ENCODE results near the gene FARP1. TPM values are rescaled to one million over a fixed set of nuclear protein-coding genes. Genes with fewer than 3 reads are reported as not detected.

The FARP1 gene
- total and polyA plus RNA-seq, 2 of the 8 experiments (the other 6 are each of a cell fraction or from before 2014, with no cell fraction given) = 24.7 to 104 TPM

GRCh38 chr13:98462241-98462882 lies 319.5 kb downstream of the FARP1 start:
- no peak overlapping the region for H3K4me3 ChIP-seq (ENCODE audit: extremely low read depth in 1 of 4, insufficient read depth in 2 of 4, low read depth in 3 of 4, low read length in 4 of 4)
- no peak overlapping the region for H2BK120ac ChIP-seq (replicated peaks; ENCODE audit: low read depth, low read length)
- no peak overlapping the region; the same call in 1 of the 2 replicates for H4K8ac ChIP-seq (ENCODE audit: extremely low read depth, insufficient read depth, low read length)
- H3K9me3 ChIP-seq (ENCODE audit: insufficient read depth in 2 of 2, low read depth in 1 of 2, low read length in 1 of 2) = no peaks in the 10 kb centered on the region
- H4K91ac ChIP-seq (replicated peaks; ENCODE audit: insufficient read length, low read length) = no peak overlapping the region
- no peak for DNase-seq (ENCODE audit: low read depth in 1 of 2, low spot score in 2 of 2)
- H3K56ac ChIP-seq (replicated peaks; ENCODE audit: insufficient read length, low read depth, low read length) = no peak overlapping the region
- 93% methylated on average over 18 of the region's 18 CpGs; no CpG with 5 or more reads in 1 of the 2 experiments for WGBS, 2 experiments (ENCODE audit: extremely low coverage in 1 of 2, insufficient coverage in 1 of 2, insufficient read length in 1 of 2, insufficient replicate concordance in 2 of 2, low coverage in 1 of 2, low lambda C conversion rate in 2 of 2, missing lambda C conversion rate in 1 of 2)
- H3K36me3 ChIP-seq (ENCODE audit: control insufficient read depth in 2 of 4, insufficient read depth in 4 of 4, low read length in 3 of 4) = peaks cover 11 to 48% (median 20%) of the 10 kb centered on the region in 4 experiments
- peaks cover 0 to 3% (median 1%) of the 10 kb centered on the region in 4 experiments; a peak in 1 of 7 replicates for H3K4me1 ChIP-seq (replicated peaks in 1 of 4; ENCODE audit: control insufficient read depth in 3 of 4, insufficient read depth in 4 of 4, low read length in 3 of 4)
- no peak overlapping the region for H4K5ac ChIP-seq (ENCODE audit: insufficient read length, low read depth, low read length)
- H2AFZ ChIP-seq (ENCODE audit: low read length) = no peak overlapping the region
- no peak for TF ChIP-seq RAD21 (IDR thresholded peaks at IDR 0.05 in 1 of 2, conservative IDR thresholded peaks at IDR 0.05 in 1 of 2; ENCODE audit: low read depth in 2 of 2, low read length in 2 of 2)
- TF ChIP-seq EGR1 (IDR thresholded peaks at IDR 0.05; ENCODE audit: borderline replicate concordance, low read depth, low read length) = no peak
- FAIRE-seq = no peak
- ChIA-PET CTCF (ENCODE audit: partially characterized antibody) (interaction anchor here (2.7 to 9.6 kb wide), 2 partner anchors 12 to 17 kb away, joined by 14 to 115 read pairs; no protein-coding TSS in a partner anchor), POLR2A (ENCODE audit: partially characterized antibody) (interaction anchor here (1.6 kb wide), 1 partner anchor 12 kb away, joined by 4 read pairs; no protein-coding TSS in a partner anchor)
- no peaks in the 10 kb centered on the region for H3K23me2 ChIP-seq (ENCODE audit: low read depth, low read length)
- no peak overlapping the region for H3K9ac ChIP-seq (replicated peaks in 1 of 4; ENCODE audit: extremely low read depth in 1 of 4, low read depth in 3 of 4, low read length in 3 of 4)
- H3K14ac ChIP-seq (ENCODE audit: insufficient read length) = no peak overlapping the region
- H3K18ac ChIP-seq (ENCODE audit: extremely low read depth, low read length) = no peak overlapping the region
- no peak overlapping the region for H3K4me2 ChIP-seq (ENCODE audit: insufficient read depth in 1 of 2, low read depth in 2 of 2, low read length in 2 of 2)
- H3K4ac ChIP-seq (replicated peaks; ENCODE audit: insufficient read length, low read depth, low read length) = no peak overlapping the region
- H3K23ac ChIP-seq (ENCODE audit: insufficient read length) = no peak overlapping the region
- H3K79me1 ChIP-seq (ENCODE audit: low read depth, low read length) = peaks cover 8% of the 10 kb centered on the region
- no peak overlapping the region for H2BK15ac ChIP-seq (ENCODE audit: low read length)
- no peak overlapping the region for H2BK20ac ChIP-seq (ENCODE audit: low read length)
- no peak overlapping the region for H3K27ac ChIP-seq (ENCODE audit: low read depth, low read length)
- peaks cover 7 to 14% of the 10 kb centered on the region in 2 experiments for H4K20me1 ChIP-seq (replicated peaks in 1 of 2; ENCODE audit: control insufficient read depth in 1 of 2, insufficient read depth in 2 of 2, low read length in 2 of 2)
- H3K27me3 ChIP-seq (replicated peaks in 1 of 4; ENCODE audit: control insufficient read depth in 3 of 4, extremely low read depth in 1 of 4, insufficient read depth in 3 of 4, low read length in 3 of 4) = no peaks in the 10 kb centered on the region
- H2BK12ac ChIP-seq (ENCODE audit: low read depth, low read length) = no peak overlapping the region
- H2BK5ac ChIP-seq (ENCODE audit: low read depth, low read length) = no peak overlapping the region
- no peak overlapping the region for H2AK5ac ChIP-seq (ENCODE audit: low read depth, low read length)
- peaks cover 0 to 20% of the 10 kb centered on the region in 2 experiments; a peak in 2 of 4 replicates for H3K79me2 ChIP-seq (ENCODE audit: control insufficient read depth in 1 of 2, insufficient read depth in 2 of 2, low read length in 2 of 2)

Measured in H1 (cell line).